Measurements from ENCODE around the gene WDR54. TPM values are rescaled to one million over a fixed set of nuclear protein-coding genes. Genes with fewer than 3 reads are reported as not detected.
A peak's percentile ranks its signal among the peaks of the same experiment; 100 is the strongest.

WDR54 gene
- total and polyA plus RNA-seq, 4 donors, result 1.7 to 4.2 (median 3.1) TPM

- peak within 1 kb of the TSS; percentile 97 to 99 for H3K27ac ChIP-seq (ENCODE audit: low read depth in 1 of 2, low read length in 2 of 2)
- H3K4me3 ChIP-seq (ENCODE audit: low read depth in 1 of 3, low read length in 3 of 3), result peak within 1 kb of the TSS; percentile 65 to 85 (median 76)
- WGBS, result under 1% methylated on average over 38 of the region's 38 CpGs
- H3K27me3 ChIP-seq (ENCODE audit: control insufficient read depth in 4 of 4, insufficient read depth in 4 of 4, low read length in 3 of 4), result no peaks in the 10 kb centered on the region
- H3K36me3 ChIP-seq (ENCODE audit: control insufficient read depth in 4 of 4, insufficient read depth in 3 of 4, low read depth in 1 of 4, low read length in 3 of 4), result peaks cover 3 to 19% (median 8%) of the 10 kb centered on the region in 4 donors
- H3K9ac ChIP-seq (ENCODE audit: low read depth in 1 of 2, low read length in 2 of 2), result peak within 1 kb of the TSS; percentile 76 to 90
- H3K4me1 ChIP-seq (ENCODE audit: control insufficient read depth in 4 of 4, insufficient read depth in 4 of 4, low read length in 3 of 4), result peaks cover 5 to 40% (median 34%) of the 10 kb centered on the region in 4 donors
- peak; percentile 98 for DNase-seq (ENCODE audit: low spot score)
- no peaks in the 10 kb centered on the region for H3K9me3 ChIP-seq (ENCODE audit: control insufficient read depth in 4 of 4, low read length in 3 of 4)
- TF ChIP-seq YY1 (IDR thresholded peaks at IDR 0.05), result peak; percentile 96
- no peak for TF ChIP-seq ATF3 (IDR thresholded peaks at IDR 0.05)
- TF ChIP-seq EGR1 (IDR thresholded peaks at IDR 0.05; ENCODE audit: low read depth in 2 of 2), result no peak
- TF ChIP-seq ZBTB33 (IDR thresholded peaks at IDR 0.05), result peak; percentile 27
- no peak for TF ChIP-seq FOXA1 (IDR thresholded peaks at IDR 0.05)
- TF ChIP-seq HNF4A (conservative IDR thresholded peaks at IDR 0.05), result peak in 1 of 2 donors; percentile 23
- peak; percentile 38 for TF ChIP-seq MAX (IDR thresholded peaks at IDR 0.05)
- peak; percentile 87 to 91 for TF ChIP-seq RXRA (IDR thresholded peaks at IDR 0.05)
- peak; percentile 59 for TF ChIP-seq FOXA2 (IDR thresholded peaks at IDR 0.05)
- peak in 1 of 2 donors; percentile 22 for TF ChIP-seq RAD21 (IDR thresholded peaks at IDR 0.05)
- TF ChIP-seq GABPA (IDR thresholded peaks at IDR 0.05 in 1 of 2, conservative IDR thresholded peaks at IDR 0.05 in 1 of 2), result peak; percentile 45 to 86
- no peak for TF ChIP-seq CTCF (IDR thresholded peaks at IDR 0.05; ENCODE audit: low read depth, low read length, missing input control)
- TF ChIP-seq REST (IDR thresholded peaks at IDR 0.05), result peak; percentile 55
- TF ChIP-seq JUND (IDR thresholded peaks at IDR 0.05), result no peak
- TF ChIP-seq TAF1 (conservative IDR thresholded peaks at IDR 0.05), result peak; percentile 68
- TF ChIP-seq SP1 (IDR thresholded peaks at IDR 0.05), result peak; percentile 100
- TF ChIP-seq NR2F2 (IDR thresholded peaks at IDR 0.05), result no peak
- TF ChIP-seq HNF4G (IDR thresholded peaks at IDR 0.05), result no peak
Measured at GRCh38 chr2:74458132-74458937, 36.8 kb downstream of the WDR54 start, which contains the start of gene WBP1. Gene WBP1, plus strand, starts transcription at chr2:74458438. Its CDS starts 165 bp downstream, at chr2:74458603.

Data from liver (tissue), 9 donors.